ENCODE results near the gene HSD11B2. TPM values are rescaled to one million over a fixed set of nuclear protein-coding genes. Genes with fewer than 3 reads are reported as not detected.
A peak's percentile ranks its signal among the peaks of the same experiment; 100 is the strongest.

Gene HSD11B2
- total RNA-seq, 1 experiment from 2014 or later, result 33.5 TPM

- no peak overlapping the region for H3K4me2 ChIP-seq (ENCODE audit: insufficient read depth, insufficient read length, low read length)
- H3K4ac ChIP-seq (ENCODE audit: low read depth, low read length), result no peak overlapping the region
- no peak for DNase-seq
- no peak overlapping the region for H2BK120ac ChIP-seq (ENCODE audit: low read depth, low read length, poor library complexity, severe bottlenecking)
- no peak overlapping the region for H3K18ac ChIP-seq (ENCODE audit: insufficient read length, low read depth, low read length)
- Mint-ChIP-seq H3K9me3 (no peaks in the 10 kb centered on the region), H3K27ac (peak overlapping the region in 2 of 3 experiments; percentile 26 to 33; a peak in 2 of 7 replicates), H3K36me3 (ENCODE audit: insufficient read depth in 1 of 3, low read depth in 3 of 3) (peaks cover 0 to 4% (median 3%) of the 10 kb centered on the region in 3 experiments; a peak in 3 of 7 replicates), H3K4me1 (peaks cover 7 to 10% of the 10 kb centered on the region in 2 experiments), H3K27me3 (ENCODE audit: low read depth) (no peaks in the 10 kb centered on the region), H3K4me3 (no peak overlapping the region)
- WGBS (ENCODE audit: extremely low coverage, insufficient read length, low lambda C conversion rate), result no CpG with 5 or more reads among the region's 6 CpGs
- peak; percentile 68 for TF ChIP-seq CTCF (conservative IDR thresholded peaks at IDR 0.05)
- H3K4me1 ChIP-seq (ENCODE audit: insufficient read depth, low read length), result no peaks in the 10 kb centered on the region
- no peak overlapping the region for H3K14ac ChIP-seq (ENCODE audit: insufficient read depth, low read length)
- no peak overlapping the region for H4K8ac ChIP-seq (replicated peaks; ENCODE audit: insufficient read length, low read depth, low read length)
- no peaks in the 10 kb centered on the region for H3K79me1 ChIP-seq (ENCODE audit: insufficient read depth, low read depth, low read length, poor library complexity, severe bottlenecking)
- H3K9ac ChIP-seq (ENCODE audit: extremely low read depth, insufficient read length, low read length), result no peak overlapping the region
- H3K23me2 ChIP-seq (ENCODE audit: insufficient read length, low read depth, low read length, poor library complexity, severe bottlenecking), result no peaks in the 10 kb centered on the region
- H3K27ac ChIP-seq (ENCODE audit: insufficient read length, low read depth, low read length), result no peak overlapping the region
- H2BK15ac ChIP-seq (ENCODE audit: low read depth, low read length), result no peak overlapping the region
- H3K27me3 ChIP-seq (ENCODE audit: insufficient read depth, low read length), result no peaks in the 10 kb centered on the region
- no peak overlapping the region for H4K5ac ChIP-seq (ENCODE audit: insufficient read length, low read depth, low read length)
- H3K56ac ChIP-seq (ENCODE audit: insufficient read length, low read depth, low read length), result no peak overlapping the region
- no peak overlapping the region for H2BK5ac ChIP-seq (ENCODE audit: insufficient read length, low read length)
- H2BK20ac ChIP-seq (ENCODE audit: low read depth, low read length, poor library complexity, severe bottlenecking), result no peak overlapping the region
- H2AK5ac ChIP-seq (ENCODE audit: insufficient read length, low read length), result no peak overlapping the region
- H3T11ph ChIP-seq (ENCODE audit: low read length), result no peak overlapping the region
- no peak overlapping the region for H2BK12ac ChIP-seq (ENCODE audit: insufficient read length, low read depth, low read length)
- H4K20me1 ChIP-seq (ENCODE audit: control insufficient read depth, insufficient read depth, insufficient read length), result no peaks in the 10 kb centered on the region
- H4K91ac ChIP-seq (ENCODE audit: insufficient read length, low read depth, low read length), result no peak overlapping the region
- H3K9me3 ChIP-seq (ENCODE audit: control insufficient read depth, low read depth, low read length), result no peaks in the 10 kb centered on the region
- no peaks in the 10 kb centered on the region for H3K79me2 ChIP-seq (ENCODE audit: insufficient read depth, low read length)
- H2AFZ ChIP-seq (ENCODE audit: low read length), result no peak overlapping the region
- H3K23ac ChIP-seq (ENCODE audit: insufficient read length, low read depth, low read length), result no peak overlapping the region
Observed at GRCh38 chr16:67456391-67457081, 25.6 kb downstream of the HSD11B2 start.

Measured in H9 (cell line).